GM18520 (cell line): Measurements from ENCODE around the gene ABCG1.
"Not testable (repeated sequence)": the region's sequence is repeated elsewhere in the genome, so short reads cannot be mapped to it uniquely, and the experiment has no call there.

Source experiments
- ATAC-seq: cut with Tn5 transposase; IDR thresholded peaks from one replicate; pipeline ENCODE4 v1.9.1; 2021; ENCODE audit not compliant: unreplicated experiment

Gene ABCG1

GRCh38 chr21:42288962-42289361 lies 70.0 kb downstream of the ABCG1 start:
- no peak for ATAC-seq

- ATAC-seq: no peak
Measured at GRCh38 chr21:42289926-42290325, 71.0 kb downstream of the ABCG1 start.

- ATAC-seq: no peak
Measured at GRCh38 chr21:42290505-42290904, 71.6 kb downstream of the ABCG1 start.

GRCh38 chr21:42291003-42291750 lies 72.2 kb downstream of the ABCG1 start:
- ATAC-seq: no peak

GRCh38 chr21:42291751-42292562 lies 73.0 kb downstream of the ABCG1 start:
- ATAC-seq: no peak

- not testable (repeated sequence) for ATAC-seq
Measured at GRCh38 chr21:42292563-42293142, 73.7 kb downstream of the ABCG1 start.

GRCh38 chr21:42293649-42294272 lies 74.8 kb downstream of the ABCG1 start:
- no peak for ATAC-seq

GRCh38 chr21:42294273-42294880 lies 75.4 kb downstream of the ABCG1 start:
- ATAC-seq: no peak

- no peak for ATAC-seq
Measured at GRCh38 chr21:42295845-42296244, 76.9 kb downstream of the ABCG1 start.

GRCh38 chr21:42296501-42296900 lies 77.6 kb downstream of the ABCG1 start:
- no peak for ATAC-seq

GRCh38 chr21:42297377-42297776 lies 78.4 kb downstream of the ABCG1 start:
- no peak for ATAC-seq

GRCh38 chr21:42298237-42298636 lies 79.3 kb downstream of the ABCG1 start:
- no peak for ATAC-seq

GRCh38 chr21:42298657-42299056 lies 79.7 kb downstream of the ABCG1 start:
- ATAC-seq: no peak

- ATAC-seq: no peak
Measured at GRCh38 chr21:42299324-42300044, 80.5 kb downstream of the ABCG1 start.

GRCh38 chr21:42300045-42300583 lies 81.2 kb downstream of the ABCG1 start:
- ATAC-seq: no peak

- no peak for ATAC-seq
Measured at GRCh38 chr21:42300956-42301355, 82.0 kb downstream of the ABCG1 start.

GRCh38 chr21:42301371-42302075 lies 82.6 kb downstream of the ABCG1 start:
- no peak for ATAC-seq

GRCh38 chr21:42302076-42302650 lies 83.2 kb downstream of the ABCG1 start:
- no peak for ATAC-seq

- no peak for ATAC-seq
Measured at GRCh38 chr21:42302794-42303193, 83.9 kb downstream of the ABCG1 start.
